H9 (cell line): ENCODE data around the gene AVL9. TPM values are rescaled to one million over a fixed set of nuclear protein-coding genes. Genes with fewer than 3 reads are reported as not detected.

Source experiments
- DNase-seq: peaks from one replicate; pipeline ENCODE4 v3.0.0-alpha.2; 2017
- H2AFZ ChIP-seq: one replicate; pipeline ENCODE4 v1.6.1; 2013; ENCODE audit warnings: mild to moderate bottlenecking, low read length, control low read depth, moderate library complexity
- H2AK5ac ChIP-seq: 2 replicates; pipeline ENCODE4 v1.6.1; 2013; ENCODE audit warnings: low read length, control low read depth, mixed read lengths; ENCODE audit not compliant: insufficient read length
- H2BK120ac ChIP-seq: one replicate; pipeline ENCODE4 v1.6.1; 2013; ENCODE audit warnings: low read depth, mild to moderate bottlenecking, low read length, control low read depth, inconsistent platforms; ENCODE audit not compliant: poor library complexity, severe bottlenecking
- H2BK12ac ChIP-seq: 2 replicates; pipeline ENCODE4 v1.6.1; 2013; ENCODE audit warnings: low read length, control low read depth, mixed read lengths, low read depth; ENCODE audit not compliant: insufficient read length
- H2BK15ac ChIP-seq: 2 replicates; pipeline ENCODE4 v1.6.1; 2013; ENCODE audit warnings: low read depth, low read length, control low read depth
- H2BK20ac ChIP-seq: one replicate; pipeline ENCODE4 v1.6.1; 2013; ENCODE audit warnings: low read depth, mild to moderate bottlenecking, low read length, control low read depth, inconsistent platforms; ENCODE audit not compliant: poor library complexity, severe bottlenecking
- H2BK5ac ChIP-seq: 2 replicates; pipeline ENCODE4 v1.6.1; 2013; ENCODE audit warnings: low read length, control low read depth, mixed read lengths; ENCODE audit not compliant: insufficient read length
- H3K14ac ChIP-seq: 2 replicates; pipeline ENCODE4 v1.6.1; 2013; ENCODE audit warnings: low read length, control low read depth; ENCODE audit not compliant: insufficient read depth
- H3K18ac ChIP-seq: 2 replicates; pipeline ENCODE4 v1.6.1; 2013; ENCODE audit warnings: low read depth, mild to moderate bottlenecking, mixed read lengths, low read length, control low read depth; ENCODE audit not compliant: insufficient read length
- H3K23ac ChIP-seq: 2 replicates; pipeline ENCODE4 v1.6.1; 2013; ENCODE audit warnings: low read length, control low read depth, mixed read lengths, low read depth; ENCODE audit not compliant: insufficient read length
- H3K23me2 ChIP-seq: 2 replicates; pipeline ENCODE4 v1.6.1; 2013; ENCODE audit warnings: low read depth, mild to moderate bottlenecking, mixed read lengths, low read length, control low read depth; ENCODE audit not compliant: insufficient read length, poor library complexity, severe bottlenecking
- H3K27ac ChIP-seq: 2 replicates; pipeline ENCODE4 v1.5.1; 2013; ENCODE audit warnings: low read length, control low read depth, mixed read lengths, low read depth; ENCODE audit not compliant: insufficient read length
- H3K27me3 ChIP-seq: 2 replicates; pipeline ENCODE4 v1.6.1; 2013; ENCODE audit warnings: low read length, control low read depth, inconsistent platforms; ENCODE audit not compliant: insufficient read depth
- H3K4ac ChIP-seq: 2 replicates; pipeline ENCODE4 v1.6.1; 2013; ENCODE audit warnings: low read depth, mild to moderate bottlenecking, control low read depth, inconsistent platforms, low read length, moderate library complexity
- H3K4me1 ChIP-seq: 2 replicates; pipeline ENCODE4 v1.6.1; 2013; ENCODE audit warnings: low read length, control low read depth, inconsistent platforms; ENCODE audit not compliant: insufficient read depth
- H3K4me2 ChIP-seq: 2 replicates; pipeline ENCODE4 v1.6.1; 2013; ENCODE audit warnings: low read length, control low read depth, mixed read lengths; ENCODE audit not compliant: insufficient read length, insufficient read depth
- H3K56ac ChIP-seq: 2 replicates; pipeline ENCODE4 v1.6.1; 2013; ENCODE audit warnings: low read depth, mild to moderate bottlenecking, mixed read lengths, low read length, control low read depth; ENCODE audit not compliant: insufficient read length
- H3K79me1 ChIP-seq: 2 replicates; pipeline ENCODE4 v1.6.1; 2013; ENCODE audit warnings: low read depth, mild to moderate bottlenecking, moderate library complexity, low read length, control low read depth, inconsistent platforms; ENCODE audit not compliant: insufficient read depth, poor library complexity, severe bottlenecking
- H3K79me2 ChIP-seq: 2 replicates; pipeline ENCODE4 v1.6.1; 2013; ENCODE audit warnings: low read length, control low read depth, inconsistent platforms; ENCODE audit not compliant: insufficient read depth
- H3K9ac ChIP-seq: 2 replicates; pipeline ENCODE4 v1.6.1; 2013; ENCODE audit warnings: low read length, control low read depth, mixed read lengths; ENCODE audit not compliant: insufficient read length; ENCODE audit errors: extremely low read depth
- H3K9me3 ChIP-seq: one replicate; pipeline ENCODE4 v1.6.1; 2013; ENCODE audit warnings: low read depth, low read length, inconsistent platforms; ENCODE audit not compliant: control insufficient read depth
- H3T11ph ChIP-seq: one replicate; pipeline ENCODE4 v1.6.1; 2013; ENCODE audit warnings: mild to moderate bottlenecking, low read length, control low read depth, inconsistent platforms
- H4K20me1 ChIP-seq: one replicate; pipeline ENCODE4 v1.6.1; 2013; ENCODE audit not compliant: control insufficient read depth, insufficient read length, insufficient read depth
- H4K5ac ChIP-seq: 2 replicates; pipeline ENCODE4 v1.6.1; 2013; ENCODE audit warnings: low read depth, mild to moderate bottlenecking, mixed read lengths, low read length, control low read depth; ENCODE audit not compliant: insufficient read length
- H4K8ac ChIP-seq: replicated peaks from 2 replicates; pipeline ENCODE4 v1.6.1; 2013; ENCODE audit warnings: low read length, control low read depth, mixed read lengths, low read depth; ENCODE audit not compliant: insufficient read length
- H4K91ac ChIP-seq: 2 replicates; pipeline ENCODE4 v1.6.1; 2013; ENCODE audit warnings: low read depth, mild to moderate bottlenecking, moderate library complexity, mixed read lengths, low read length, control low read depth; ENCODE audit not compliant: insufficient read length
- H3K27ac Mint-ChIP-seq, 3 experiments: 2 replicates in 2 of 3; 3 replicates in 1 of 3; pipeline ENCODE4 v1.8.0; 2020 to 2021; ENCODE audit warnings: mixed read lengths in 3 of 3, mild to moderate bottlenecking in 1 of 3, moderate library complexity in 1 of 3
- H3K27me3 Mint-ChIP-seq: 2 replicates; pipeline ENCODE4 v1.8.0; 2021; ENCODE audit warnings: low read depth, mild to moderate bottlenecking, moderate library complexity, mixed read lengths
- H3K36me3 Mint-ChIP-seq, 3 experiments: 2 replicates in 2 of 3; 3 replicates in 1 of 3; pipeline ENCODE4 v1.8.0; 2020 to 2021; ENCODE audit warnings: low read depth in 3 of 3, mixed read lengths in 3 of 3; ENCODE audit not compliant: insufficient read depth in 1 of 3
- H3K4me1 Mint-ChIP-seq, 2 experiments: 2 replicates each; pipeline ENCODE4 v1.8.0; 2020; ENCODE audit warnings: mixed read lengths in 2 of 2
- H3K4me3 Mint-ChIP-seq, 2 experiments: 2 replicates in 1 of 2; 3 replicates in 1 of 2; pipeline ENCODE4 v1.8.0; 2020 to 2021; ENCODE audit warnings: mild to moderate bottlenecking in 2 of 2, mixed read lengths in 2 of 2, moderate library complexity in 1 of 2
- H3K9me3 Mint-ChIP-seq, 2 experiments: 2 replicates in 1 of 2; 3 replicates in 1 of 2; pipeline ENCODE4 v1.8.0; 2020; ENCODE audit warnings: mild to moderate bottlenecking in 2 of 2, mixed read lengths in 2 of 2, moderate library complexity in 1 of 2
- WGBS: extraction: QIAGEN DNeasy Blood & Tissue Kit; methylation state at CpG from one replicate; pipeline ENCODE4 v1.1.7; 2013; ENCODE audit warnings: missing lambda C conversion rate, low lambda C conversion rate, mixed read lengths; ENCODE audit not compliant: insufficient read length; ENCODE audit errors: extremely low coverage; 5-methylcytosine and 5-hydroxymethylcytosine counted together
- total RNA-seq: library from RNA; stranded (reverse); gene quantifications from 2 replicates; pipeline ENCODE4 v1.2.1, GENCODE V29; 2021
- TF ChIP-seq, protein P1 (sequence below): fragments of 200-600 bp; sonication (generic); conservative IDR thresholded peaks from 3 replicates; pipeline ENCODE4 v1.8.0; 2021; ENCODE audit warnings: antibody characterized with exemption, mild to moderate bottlenecking

The AVL9 gene
- total RNA-seq, 1 experiment from 2014 or later = 38.7 TPM

DNA sequence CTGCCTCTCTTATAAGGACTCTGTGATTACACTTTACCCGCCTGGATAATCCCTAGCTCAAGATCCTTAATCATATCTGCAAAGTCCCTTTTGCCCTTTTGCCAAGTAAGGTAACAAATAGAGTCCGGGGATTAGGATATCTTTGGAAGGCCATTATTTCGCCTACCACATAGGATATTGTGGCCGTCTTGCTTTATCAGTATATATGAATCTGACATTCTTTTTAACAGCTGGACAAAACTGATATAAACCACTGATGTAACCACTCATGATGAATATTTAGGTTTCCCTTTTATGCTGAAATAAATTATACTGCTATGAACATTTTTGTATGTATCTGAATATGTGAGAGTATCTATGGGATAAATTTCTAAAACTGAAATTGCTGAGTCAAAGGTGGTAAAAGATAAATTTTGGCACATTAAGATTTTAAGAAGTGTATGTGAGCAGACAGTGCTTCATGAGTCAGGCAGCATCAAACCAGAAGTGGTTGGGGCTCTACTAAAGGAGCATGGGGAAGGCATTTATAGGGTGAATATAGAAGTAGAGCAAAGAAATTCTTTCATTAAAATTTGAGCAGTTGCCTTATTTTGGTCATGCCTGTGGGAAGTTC lies 44.7 kb downstream of the AVL9 start:
- Histone ChIP-seq H2BK15ac (no peak overlapping the region), H3K23ac (no peak overlapping the region), H2AFZ (no peak overlapping the region), H2AK5ac (no peak overlapping the region), H3T11ph (no peak overlapping the region), H3K9me3 (no peaks in the 10 kb centered on the region), H3K27me3 (no peaks in the 10 kb centered on the region), H3K79me1 (no peaks in the 10 kb centered on the region), H4K8ac (no peak overlapping the region), H3K27ac (no peak overlapping the region), H3K18ac (no peak overlapping the region), H3K4ac (no peak overlapping the region), H4K5ac (no peak overlapping the region), H3K9ac (no peak overlapping the region), H4K91ac (no peak overlapping the region), H3K23me2 (no peaks in the 10 kb centered on the region), H3K56ac (no peak overlapping the region), H4K20me1 (no peaks in the 10 kb centered on the region), H3K4me1 (peaks cover 6% of the 10 kb centered on the region; the same call in 1 of the 2 replicates), H2BK120ac (no peak overlapping the region), H2BK20ac (no peak overlapping the region), H3K4me2 (no peak overlapping the region), H3K14ac (no peak overlapping the region), H3K79me2 (peaks cover 2% of the 10 kb centered on the region; the same call in 1 of the 2 replicates), H2BK5ac (no peak overlapping the region), H2BK12ac (no peak overlapping the region)
- peaks cover 5 to 15% of the 10 kb centered on the region in 2 experiments; a peak in 3 of 4 replicates for H3K4me1 Mint-ChIP-seq
- peaks cover 5 to 14% (median 9%) of the 10 kb centered on the region in 3 experiments; a peak in 6 of 7 replicates for H3K36me3 Mint-ChIP-seq
- H3K27ac Mint-ChIP-seq = no peak overlapping the region; a peak in 1 of 7 replicates
- TF ChIP-seq, protein P1, sequence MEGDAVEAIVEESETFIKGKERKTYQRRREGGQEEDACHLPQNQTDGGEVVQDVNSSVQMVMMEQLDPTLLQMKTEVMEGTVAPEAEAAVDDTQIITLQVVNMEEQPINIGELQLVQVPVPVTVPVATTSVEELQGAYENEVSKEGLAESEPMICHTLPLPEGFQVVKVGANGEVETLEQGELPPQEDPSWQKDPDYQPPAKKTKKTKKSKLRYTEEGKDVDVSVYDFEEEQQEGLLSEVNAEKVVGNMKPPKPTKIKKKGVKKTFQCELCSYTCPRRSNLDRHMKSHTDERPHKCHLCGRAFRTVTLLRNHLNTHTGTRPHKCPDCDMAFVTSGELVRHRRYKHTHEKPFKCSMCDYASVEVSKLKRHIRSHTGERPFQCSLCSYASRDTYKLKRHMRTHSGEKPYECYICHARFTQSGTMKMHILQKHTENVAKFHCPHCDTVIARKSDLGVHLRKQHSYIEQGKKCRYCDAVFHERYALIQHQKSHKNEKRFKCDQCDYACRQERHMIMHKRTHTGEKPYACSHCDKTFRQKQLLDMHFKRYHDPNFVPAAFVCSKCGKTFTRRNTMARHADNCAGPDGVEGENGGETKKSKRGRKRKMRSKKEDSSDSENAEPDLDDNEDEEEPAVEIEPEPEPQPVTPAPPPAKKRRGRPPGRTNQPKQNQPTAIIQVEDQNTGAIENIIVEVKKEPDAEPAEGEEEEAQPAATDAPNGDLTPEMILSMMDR = no peak
- H3K4me3 Mint-ChIP-seq = no peak overlapping the region
- no CpG with 5 or more reads among the region's 4 CpGs for WGBS
- DNase-seq = no peak
- no peaks in the 10 kb centered on the region for H3K9me3 Mint-ChIP-seq
- H3K27me3 Mint-ChIP-seq = no peaks in the 10 kb centered on the region
